Measurements from ENCODE around the gene FAM50A. TPM values are rescaled to one million over a fixed set of nuclear protein-coding genes. Genes with fewer than 3 reads are reported as not detected.
A peak's percentile ranks its signal among the peaks of the same experiment; 100 is the strongest.

Gene FAM50A
- total RNA-seq, 3 donors from 2014 or later (not counting 1 experiment from before 2014, with no cell fraction given) = 48.9 to 63.2 (median 54.1) TPM

GRCh38 chrX:154434394-154435168 lies 9.4 kb upstream of the FAM50A start:
- H3K27ac Mint-ChIP-seq = no peak overlapping the region
- no peaks in the 10 kb centered on the region for H3K36me3 Mint-ChIP-seq
- intact Hi-C loops (cut with micrococcal nuclease) = no loop called here

GRCh38 chrX:154435171-154435733 lies 8.7 kb upstream of the FAM50A start:
- intact Hi-C loops (cut with micrococcal nuclease) = no loop called here
- DNase-seq (peak in 1 of 2 donors; percentile 2), ATAC-seq (no peak)
- H3K27ac ChIP-seq (ENCODE audit: low read length) = no peak overlapping the region
- TF ChIP-seq CTCF (IDR thresholded peaks at IDR 0.05) = no peak
- no peak overlapping the region for H3K4me3 Mint-ChIP-seq
- peaks cover 13 to 17% of the 10 kb centered on the region in 2 donors for H3K4me1 Mint-ChIP-seq
- H3K4me1 ChIP-seq (ENCODE audit: control insufficient read depth, insufficient read depth, low read length) = peaks cover 39% of the 10 kb centered on the region
- H3K36me3 ChIP-seq (ENCODE audit: control insufficient read depth, insufficient read depth, low read length) = peaks cover 28% of the 10 kb centered on the region
- no peaks in the 10 kb centered on the region for H3K36me3 Mint-ChIP-seq
- H3K27me3 ChIP-seq (ENCODE audit: control insufficient read depth, insufficient read depth, low read length) = no peaks in the 10 kb centered on the region
- H3K4me3 ChIP-seq (ENCODE audit: low read length) = no peak overlapping the region
- WGBS (ENCODE audit: insufficient coverage) = over 99% methylated on average over 19 of the region's 19 CpGs
- no peaks in the 10 kb centered on the region for H3K9me3 Mint-ChIP-seq
- no peak overlapping the region for H3K27ac Mint-ChIP-seq
- no peaks in the 10 kb centered on the region for H3K27me3 Mint-ChIP-seq (ENCODE audit: low read depth in 2 of 2)
- H3K9me3 ChIP-seq (ENCODE audit: control insufficient read depth, insufficient read depth, low read length) = no peaks in the 10 kb centered on the region

More at GRCh38 chrX:154434394-154435168, 9.4 kb upstream of the FAM50A start:
- Histone ChIP-seq H3K27me3 (ENCODE audit: control insufficient read depth, insufficient read depth, low read length) (no peaks in the 10 kb centered on the region), H3K4me1 (ENCODE audit: control insufficient read depth, insufficient read depth, low read length) (peaks cover 43% of the 10 kb centered on the region), H3K4me3 (ENCODE audit: low read length) (no peak overlapping the region), H3K27ac (ENCODE audit: low read length) (no peak overlapping the region), H3K36me3 (ENCODE audit: control insufficient read depth, insufficient read depth, low read length) (peaks cover 26% of the 10 kb centered on the region), H3K9me3 (ENCODE audit: control insufficient read depth, insufficient read depth, low read length) (no peaks in the 10 kb centered on the region)
- no peak for ATAC-seq
- no peaks in the 10 kb centered on the region for H3K9me3 Mint-ChIP-seq
- H3K4me3 Mint-ChIP-seq = no peak overlapping the region
- TF ChIP-seq CTCF (IDR thresholded peaks at IDR 0.05) = no peak
- peaks cover 16 to 20% of the 10 kb centered on the region in 2 donors for H3K4me1 Mint-ChIP-seq
- DNase-seq = no peak
- WGBS (ENCODE audit: insufficient coverage) = 94% methylated on average over 6 of the region's 7 CpGs
- no peaks in the 10 kb centered on the region for H3K27me3 Mint-ChIP-seq (ENCODE audit: low read depth in 2 of 2)

GRCh38 chrX:154436374-154436982 lies 7.5 kb upstream of the FAM50A start:
- intact Hi-C loops (cut with micrococcal nuclease) = no loop called here
- 12% methylated on average over 49 of the region's 78 CpGs for WGBS (ENCODE audit: insufficient coverage)

More at GRCh38 chrX:154436374-154436982, 7.5 kb upstream of the FAM50A start:
- no peak for TF ChIP-seq CTCF (IDR thresholded peaks at IDR 0.05)
- H3K4me3 Mint-ChIP-seq = peak overlapping the region; percentile 56
- peak overlapping the region; percentile 81 to 85 for H3K27ac Mint-ChIP-seq
- H3K9me3 ChIP-seq (ENCODE audit: control insufficient read depth, insufficient read depth, low read length) = no peaks in the 10 kb centered on the region
- peak; percentile 79 to 82 (median 79) for ATAC-seq
- no peaks in the 10 kb centered on the region for H3K27me3 Mint-ChIP-seq (ENCODE audit: low read depth in 2 of 2)
- H3K9me3 Mint-ChIP-seq = no peaks in the 10 kb centered on the region
- H3K4me1 ChIP-seq (ENCODE audit: control insufficient read depth, insufficient read depth, low read length) = peaks cover 29% of the 10 kb centered on the region
- DNase-seq = peak; percentile 41 to 85
- H3K4me1 Mint-ChIP-seq = peaks cover 6 to 10% of the 10 kb centered on the region in 2 donors
- H3K4me3 ChIP-seq (ENCODE audit: low read length) = peak overlapping the region; percentile 30
- no peaks in the 10 kb centered on the region for H3K36me3 Mint-ChIP-seq
- H3K27me3 ChIP-seq (ENCODE audit: control insufficient read depth, insufficient read depth, low read length) = no peaks in the 10 kb centered on the region
- H3K27ac ChIP-seq (ENCODE audit: low read length) = peak overlapping the region; percentile 81
- peaks cover 31% of the 10 kb centered on the region for H3K36me3 ChIP-seq (ENCODE audit: control insufficient read depth, insufficient read depth, low read length)
